Measurements from ENCODE around the gene ADRA2C. TPM values are rescaled to one million over a fixed set of nuclear protein-coding genes. Genes with fewer than 3 reads are reported as not detected.

Gene ADRA2C
- total RNA-seq, 1 donor from 2014 or later = 3.2 TPM

GRCh38 chr4:3769642-3770184, 3.5 kb downstream of the ADRA2C start:
- H3K9me3 Mint-ChIP-seq (ENCODE audit: unreplicated experiment) = no peaks in the 10 kb centered on the region
- H3K4me3 Mint-ChIP-seq (ENCODE audit: unreplicated experiment) = no peak overlapping the region
- H3K27ac Mint-ChIP-seq (ENCODE audit: unreplicated experiment) = no peak overlapping the region
- peaks cover 10% of the 10 kb centered on the region for H3K27me3 Mint-ChIP-seq (ENCODE audit: unreplicated experiment)
- peaks cover 3% of the 10 kb centered on the region for H3K36me3 Mint-ChIP-seq (ENCODE audit: low read depth, unreplicated experiment)
- H3K4me1 Mint-ChIP-seq (ENCODE audit: unreplicated experiment) = peaks cover 6% of the 10 kb centered on the region
- no peak for TF ChIP-seq CTCF (IDR thresholded peaks at IDR 0.05; ENCODE audit: unreplicated experiment)
- DNase-seq (ENCODE audit: low spot score) = no peak

GRCh38 chr4:3770323-3771163, 4.4 kb downstream of the ADRA2C start:
- TF ChIP-seq CTCF (IDR thresholded peaks at IDR 0.05; ENCODE audit: unreplicated experiment) = no peak
- no peak overlapping the region for H3K27ac Mint-ChIP-seq (ENCODE audit: unreplicated experiment)
- no peak for DNase-seq (ENCODE audit: low spot score)
- peaks cover 3% of the 10 kb centered on the region for H3K36me3 Mint-ChIP-seq (ENCODE audit: low read depth, unreplicated experiment)
- no peaks in the 10 kb centered on the region for H3K9me3 Mint-ChIP-seq (ENCODE audit: unreplicated experiment)
- H3K4me1 Mint-ChIP-seq (ENCODE audit: unreplicated experiment) = peaks cover 6% of the 10 kb centered on the region
- no peak overlapping the region for H3K4me3 Mint-ChIP-seq (ENCODE audit: unreplicated experiment)
- peaks cover 10% of the 10 kb centered on the region for H3K27me3 Mint-ChIP-seq (ENCODE audit: unreplicated experiment)

DNA sequence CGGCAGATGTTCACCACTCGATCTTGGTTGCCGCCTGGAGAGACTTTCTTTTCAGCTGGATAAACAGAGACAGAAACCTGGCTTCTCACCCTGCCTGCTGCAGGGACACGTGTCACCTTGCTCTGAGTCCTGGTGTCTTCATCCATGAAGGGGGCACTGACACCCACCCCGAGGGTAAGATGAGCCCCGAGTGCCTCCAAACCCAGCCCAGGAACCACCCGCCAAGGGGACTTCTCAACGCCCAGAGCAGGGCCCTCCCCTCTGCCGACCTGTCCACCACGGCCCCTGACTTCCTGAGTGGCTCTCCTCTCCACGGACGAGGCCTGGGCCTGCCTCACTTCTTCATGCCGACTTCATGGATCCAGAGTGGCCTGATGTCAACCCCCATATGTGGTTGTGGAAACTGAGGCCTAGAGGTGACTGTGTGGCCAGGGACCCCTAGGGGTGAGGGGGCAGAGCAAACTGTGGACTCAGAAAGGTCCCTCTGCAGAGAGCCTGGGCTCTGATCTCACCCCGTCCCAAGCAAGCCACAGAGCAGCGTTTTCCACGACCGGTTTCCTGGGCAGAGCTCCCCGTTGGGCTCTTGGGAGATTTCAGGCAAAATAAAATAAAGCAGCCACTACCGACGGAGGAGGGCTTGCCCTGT, 5.1 kb downstream of the ADRA2C start:
- Mint-ChIP-seq H3K9me3 (ENCODE audit: unreplicated experiment) (no peaks in the 10 kb centered on the region), H3K4me3 (ENCODE audit: unreplicated experiment) (no peak overlapping the region), H3K27ac (ENCODE audit: unreplicated experiment) (no peak overlapping the region), H3K36me3 (ENCODE audit: low read depth, unreplicated experiment) (peaks cover 3% of the 10 kb centered on the region), H3K4me1 (ENCODE audit: unreplicated experiment) (peaks cover 6% of the 10 kb centered on the region), H3K27me3 (ENCODE audit: unreplicated experiment) (peaks cover 10% of the 10 kb centered on the region)
- no peak for TF ChIP-seq CTCF (IDR thresholded peaks at IDR 0.05; ENCODE audit: unreplicated experiment)
- DNase-seq (ENCODE audit: low spot score) = no peak

DNA sequence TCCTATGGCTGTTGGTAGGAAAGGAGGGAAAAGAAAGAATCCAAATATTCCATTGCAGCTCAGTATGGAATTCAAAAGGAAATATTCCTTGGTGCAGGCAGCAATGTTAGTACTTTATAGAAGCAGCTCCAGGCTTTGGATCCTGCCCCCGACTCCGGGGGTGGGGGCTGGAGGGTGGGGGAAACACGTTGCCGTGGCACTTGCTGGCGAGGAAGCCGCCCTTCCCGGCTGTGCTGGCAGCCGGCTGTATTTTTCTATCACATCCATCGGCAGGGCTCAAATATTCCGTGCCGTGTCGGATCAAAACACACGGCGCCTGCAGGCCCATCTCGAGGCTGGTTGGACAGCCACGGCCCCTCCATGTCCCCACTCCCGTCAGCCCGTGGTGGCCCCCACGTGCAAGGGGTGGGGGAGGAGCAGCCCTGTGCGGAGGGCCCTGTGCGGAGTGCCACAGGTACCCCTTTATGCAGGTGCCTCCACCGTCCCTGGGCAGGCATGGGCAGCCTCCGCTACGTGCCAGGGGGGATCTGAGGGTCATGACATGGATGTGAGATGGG, 5.8 kb downstream of the ADRA2C start:
- H3K9me3 Mint-ChIP-seq (ENCODE audit: unreplicated experiment) = no peaks in the 10 kb centered on the region
- no peak for DNase-seq (ENCODE audit: low spot score)
- H3K27me3 Mint-ChIP-seq (ENCODE audit: unreplicated experiment) = peaks cover 7% of the 10 kb centered on the region
- H3K4me1 Mint-ChIP-seq (ENCODE audit: unreplicated experiment) = peaks cover 3% of the 10 kb centered on the region
- TF ChIP-seq CTCF (IDR thresholded peaks at IDR 0.05; ENCODE audit: unreplicated experiment) = no peak
- H3K36me3 Mint-ChIP-seq (ENCODE audit: low read depth, unreplicated experiment) = peaks cover 3% of the 10 kb centered on the region
- no peak overlapping the region for H3K27ac Mint-ChIP-seq (ENCODE audit: unreplicated experiment)
- H3K4me3 Mint-ChIP-seq (ENCODE audit: unreplicated experiment) = no peak overlapping the region

Data from endothelial cell (in vitro differentiated cells).